ENCODE data around the gene GRIK4. TPM values are rescaled to one million over a fixed set of nuclear protein-coding genes. Genes with fewer than 3 reads are reported as not detected.

GRIK4 gene
- total RNA-seq, 1 experiment from 2014 or later: 3.3 TPM

GRCh38 chr11:120912915-120913314, 401.4 kb downstream of the GRIK4 start:
- no peak for DNase-seq (ENCODE audit: low spot score)

More at GRCh38 chr11:120912915-120913314, 401.4 kb downstream of the GRIK4 start:
- H3K4me1 Mint-ChIP-seq: peaks cover 16% of the 10 kb centered on the region
- CTCF ChIA-PET: interaction anchor here (0.6 to 4.2 kb wide), 25 partner anchors 8 to 610 kb away, joined by 3 to 41 read pairs (median 4); no protein-coding TSS in a partner anchor
- H3K4me3 Mint-ChIP-seq: no peak overlapping the region
- no peak overlapping the region for H3K27ac Mint-ChIP-seq
- no peaks in the 10 kb centered on the region for H3K36me3 Mint-ChIP-seq
- ATAC-seq: no peak
- TF ChIP-seq ZNF671 (CRISPR knock-in tag; IDR thresholded peaks at IDR 0.05) (no peak), SMAD4 (CRISPR knock-in tag; IDR thresholded peaks at IDR 0.05) (no peak), NR3C1 (CRISPR knock-in tag; conservative IDR thresholded peaks at IDR 0.05; ENCODE audit: low read depth) (no peak), OVOL2 (CRISPR knock-in tag; IDR thresholded peaks at IDR 0.05; ENCODE audit: borderline replicate concordance) (no peak), NFYB (CRISPR knock-in tag; conservative IDR thresholded peaks at IDR 0.05; ENCODE audit: low read depth) (no peak), MLX (CRISPR knock-in tag; IDR thresholded peaks at IDR 0.05) (no peak), IRF2 (CRISPR knock-in tag; IDR thresholded peaks at IDR 0.05; ENCODE audit: borderline replicate concordance, low read depth) (no peak), ESRRA (CRISPR knock-in tag; IDR thresholded peaks at IDR 0.05; ENCODE audit: borderline replicate concordance) (no peak), ETV6 (CRISPR knock-in tag; IDR thresholded peaks at IDR 0.05) (no peak), NFATC4 (CRISPR knock-in tag; IDR thresholded peaks at IDR 0.05) (no peak), FOXK1 (CRISPR knock-in tag; IDR thresholded peaks at IDR 0.05) (no peak), CDX4 (CRISPR knock-in tag; IDR thresholded peaks at IDR 0.05; ENCODE audit: borderline replicate concordance) (no peak), ZNF425 (CRISPR knock-in tag; conservative IDR thresholded peaks at IDR 0.05) (no peak), ZNF532 (CRISPR knock-in tag; IDR thresholded peaks at IDR 0.05; ENCODE audit: borderline replicate concordance) (no peak)
- POLR2A ChIA-PET: interaction anchor here (0.7 kb wide), 1 partner anchor 81 kb away, joined by 3 read pairs; no protein-coding TSS in a partner anchor
- H3K9me3 Mint-ChIP-seq: peaks cover 5% of the 10 kb centered on the region; the same call in 1 of the 2 replicates
- H3K27me3 Mint-ChIP-seq (ENCODE audit: low read depth): no peaks in the 10 kb centered on the region; the same call in 1 of the 2 replicates

Data from WTC11 (cell line).